Urinary bladder (tissue), 4 donors: ENCODE measurements around the gene ZCCHC7. TPM values are rescaled to one million over a fixed set of nuclear protein-coding genes. Genes with fewer than 3 reads are reported as not detected.
"Not testable (repeated sequence)": the region's sequence is repeated elsewhere in the genome, so short reads cannot be mapped to it uniquely, and the experiment has no call there.

Source experiments
- DNase-seq: peaks from one replicate; pipeline ENCODE4 v3.0.0-alpha.2; 2015; ENCODE audit errors: extremely low spot score
- H3K27ac ChIP-seq: one replicate; pipeline ENCODE4 v1.5.1; 2013; ENCODE audit warnings: low read depth, mild to moderate bottlenecking, moderate library complexity
- H3K36me3 ChIP-seq: one replicate; pipeline ENCODE4 v1.6.1; 2013; ENCODE audit warnings: mild to moderate bottlenecking, moderate library complexity; ENCODE audit not compliant: insufficient read depth
- H3K4me1 ChIP-seq: one replicate; pipeline ENCODE4 v1.6.1; 2013; ENCODE audit warnings: mild to moderate bottlenecking, moderate library complexity; ENCODE audit not compliant: insufficient read depth
- H3K4me3 ChIP-seq: one replicate; pipeline ENCODE4 v1.5.1; 2013; ENCODE audit warnings: low read depth, low read length
- WGBS: extraction: QIAGEN DNeasy Blood & Tissue Kit; methylation state at CpG from one replicate; pipeline ENCODE4 v1.1.7; 2013; 5-methylcytosine and 5-hydroxymethylcytosine counted together
- polyA plus RNA-seq: library from polyadenylated mRNA; stranded (reverse); fragments of 200-250 nt; gene quantifications from one replicate; pipeline ENCODE4 v1.2.3, GENCODE V29; 2013
- total RNA-seq: library from RNA; depleted of rRNA; stranded (reverse); fragments of >200 nt; gene quantifications from one replicate; pipeline ENCODE4 v1.2.3, GENCODE V29; 2014
- donor health status: healthy with polysubstance abuse.
- donor health status: healthy.

Gene ZCCHC7
- total and polyA plus RNA-seq, 2 donors, result 10.9 to 40.7 TPM

- H3K36me3 ChIP-seq, result no peaks in the 10 kb centered on the region
- no peak overlapping the region for H3K4me3 ChIP-seq
- H3K27ac ChIP-seq, result no peak overlapping the region
- no peak for DNase-seq
- H3K4me1 ChIP-seq, result no peaks in the 10 kb centered on the region
- 86% methylated on average over 2 of the region's 2 CpGs for WGBS
Observed at GRCh38 chr9:37281541-37281940, 161.2 kb downstream of the ZCCHC7 start.

- DNase-seq, result no peak
- WGBS, result 64% methylated on average over 6 of the region's 6 CpGs
- no peak overlapping the region for H3K27ac ChIP-seq
- no peaks in the 10 kb centered on the region for H3K36me3 ChIP-seq
- H3K4me1 ChIP-seq, result no peaks in the 10 kb centered on the region
- no peak overlapping the region for H3K4me3 ChIP-seq
Observed at GRCh38 chr9:37283730-37284325, 163.5 kb downstream of the ZCCHC7 start.

GRCh38 chr9:37284636-37285035 lies 164.3 kb downstream of the ZCCHC7 start:
- DNase-seq, result no peak
- no peaks in the 10 kb centered on the region for H3K36me3 ChIP-seq
- H3K27ac ChIP-seq, result no peak overlapping the region
- no peaks in the 10 kb centered on the region for H3K4me1 ChIP-seq
- no peak overlapping the region for H3K4me3 ChIP-seq
- 67% methylated on average over 1 of the region's 1 CpG for WGBS

- DNase-seq, result no peak
- 67% methylated on average over 6 of the region's 6 CpGs for WGBS
- no peaks in the 10 kb centered on the region for H3K36me3 ChIP-seq
- no peak overlapping the region for H3K27ac ChIP-seq
- peaks cover 1% of the 10 kb centered on the region for H3K4me1 ChIP-seq
- no peak overlapping the region for H3K4me3 ChIP-seq
Observed at GRCh38 chr9:37286530-37287175, 166.3 kb downstream of the ZCCHC7 start.

GRCh38 chr9:37287317-37287716 lies 166.9 kb downstream of the ZCCHC7 start:
- Histone ChIP-seq H3K27ac (no peak overlapping the region), H3K4me1 (peaks cover 1% of the 10 kb centered on the region), H3K36me3 (no peaks in the 10 kb centered on the region), H3K4me3 (no peak overlapping the region)
- WGBS, result 73% methylated on average over 4 of the region's 4 CpGs
- no peak for DNase-seq

GRCh38 chr9:37289631-37290030 lies 169.3 kb downstream of the ZCCHC7 start:
- Histone ChIP-seq H3K4me1 (peaks cover 1% of the 10 kb centered on the region), H3K36me3 (no peaks in the 10 kb centered on the region), H3K4me3 (no peak overlapping the region), H3K27ac (no peak overlapping the region)
- DNase-seq, result no peak
- 86% methylated on average over 4 of the region's 4 CpGs for WGBS

- WGBS, result 91% methylated on average over 7 of the region's 7 CpGs
- no peak overlapping the region for H3K4me3 ChIP-seq
- H3K36me3 ChIP-seq, result no peaks in the 10 kb centered on the region
- no peak for DNase-seq
- H3K27ac ChIP-seq, result no peak overlapping the region
- H3K4me1 ChIP-seq, result peaks cover 1% of the 10 kb centered on the region
Observed at GRCh38 chr9:37290366-37290939, 170.1 kb downstream of the ZCCHC7 start.

GRCh38 chr9:37290940-37291485 lies 170.6 kb downstream of the ZCCHC7 start:
- no peak overlapping the region for H3K27ac ChIP-seq
- no peaks in the 10 kb centered on the region for H3K36me3 ChIP-seq
- 72% methylated on average over 2 of the region's 2 CpGs for WGBS
- H3K4me3 ChIP-seq, result no peak overlapping the region
- no peak for DNase-seq
- H3K4me1 ChIP-seq, result peaks cover 1% of the 10 kb centered on the region

GRCh38 chr9:37291612-37292238 lies 171.4 kb downstream of the ZCCHC7 start:
- not testable (repeated sequence) for DNase-seq, H3K4me3 ChIP-seq, H3K4me1 ChIP-seq, H3K27ac ChIP-seq, H3K36me3 ChIP-seq
- WGBS, result 93% methylated on average over 10 of the region's 10 CpGs

- Histone ChIP-seq H3K4me3 (no peak overlapping the region), H3K27ac (no peak overlapping the region), H3K36me3 (no peaks in the 10 kb centered on the region), H3K4me1 (peaks cover 1% of the 10 kb centered on the region)
- DNase-seq, result no peak
Observed at GRCh38 chr9:37292896-37293295, 172.5 kb downstream of the ZCCHC7 start.

- Histone ChIP-seq H3K36me3 (no peaks in the 10 kb centered on the region), H3K4me1 (peaks cover 1% of the 10 kb centered on the region), H3K27ac (no peak overlapping the region), H3K4me3 (no peak overlapping the region)
- no peak for DNase-seq
- 67% methylated on average over 3 of the region's 3 CpGs for WGBS
Observed at GRCh38 chr9:37293664-37294524, 173.5 kb downstream of the ZCCHC7 start.

- 72% methylated on average over 1 of the region's 1 CpG for WGBS
- Histone ChIP-seq H3K4me3 (no peak overlapping the region), H3K4me1 (peaks cover 1% of the 10 kb centered on the region), H3K27ac (no peak overlapping the region), H3K36me3 (no peaks in the 10 kb centered on the region)
- no peak for DNase-seq
Observed at GRCh38 chr9:37295178-37295577, 174.8 kb downstream of the ZCCHC7 start.

GRCh38 chr9:37295796-37296195 lies 175.4 kb downstream of the ZCCHC7 start:
- no peaks in the 10 kb centered on the region for H3K36me3 ChIP-seq
- no peak for DNase-seq
- H3K4me1 ChIP-seq, result no peaks in the 10 kb centered on the region
- no peak overlapping the region for H3K27ac ChIP-seq
- H3K4me3 ChIP-seq, result no peak overlapping the region
